DOHH2 (cell line): Measurements from ENCODE around the gene ANGPT4.

ENCODE experiments used
- CTCF ChIP-seq: fragments of 200-600 bp; sonication (generic); IDR thresholded peaks from one replicate; pipeline ENCODE4 v1.5.1; 2014; ENCODE audit warnings: antibody characterized with exemption, mild to moderate bottlenecking, low read depth, low read length; ENCODE audit not compliant: poor library complexity, severe bottlenecking
- EZH2phosphoT487 ChIP-seq: fragments of 200-600 bp; sonication (generic); IDR thresholded peaks from 2 replicates; pipeline ENCODE4 v1.6.1; 2017; ENCODE audit warnings: borderline replicate concordance, mild to moderate bottlenecking, antibody characterized with exemption, low read length, moderate library complexity, mixed read lengths

- TF ChIP-seq CTCF (no peak), EZH2phosphoT487 (no peak)
Observed at GRCh38 chr20:872855-873520, 43.1 kb downstream of the ANGPT4 start.
